ENCODE data around the gene CAMTA2.
A peak's percentile ranks its signal among the peaks of the same experiment; 100 is the strongest.

Gene CAMTA2

GRCh38 chr17:5032865-5033264 lies 45.4 kb upstream of the CAMTA2 start:
- TF ChIP-seq POLR2AphosphoS5 (IDR thresholded peaks at IDR 0.05; ENCODE audit: low read depth, low read length) = no peak
- no peak for TF ChIP-seq TAF1 (IDR thresholded peaks at IDR 0.05; ENCODE audit: borderline replicate concordance, insufficient read depth, low read length)
- no peak for TF ChIP-seq REST (IDR thresholded peaks at IDR 0.05; ENCODE audit: insufficient read depth in 1 of 2, low read depth in 2 of 2, low read length in 2 of 2)
- TF ChIP-seq FOXP2 (optimal IDR thresholded peaks at IDR 0.05; ENCODE audit: borderline replicate concordance, extremely low read depth, extremely low read length, insufficient read depth) = no peak
- TF ChIP-seq SIN3A (IDR thresholded peaks at IDR 0.05; ENCODE audit: borderline replicate concordance, insufficient read depth, low read length) = no peak

- no peak for TF ChIP-seq FOXP2 (optimal IDR thresholded peaks at IDR 0.05; ENCODE audit: borderline replicate concordance, extremely low read depth, extremely low read length, insufficient read depth)
- 0 out of 2 replicates have a peak, but pooled peaks have one; percentile 21 for TF ChIP-seq POLR2AphosphoS5 (IDR thresholded peaks at IDR 0.05; ENCODE audit: low read depth, low read length)
Measured at GRCh38 chr17:5031365-5032082, 44.0 kb upstream of the CAMTA2 start.

- TF ChIP-seq POLR2AphosphoS5 (IDR thresholded peaks at IDR 0.05; ENCODE audit: low read depth, low read length) = no peak
- no peak for TF ChIP-seq SIN3A (IDR thresholded peaks at IDR 0.05; ENCODE audit: borderline replicate concordance, insufficient read depth, low read length)
- no peak for TF ChIP-seq REST (IDR thresholded peaks at IDR 0.05; ENCODE audit: insufficient read depth in 1 of 2, low read depth in 2 of 2, low read length in 2 of 2)
- no peak for TF ChIP-seq FOXP2 (optimal IDR thresholded peaks at IDR 0.05; ENCODE audit: borderline replicate concordance, extremely low read depth, extremely low read length, insufficient read depth)
- no peak for TF ChIP-seq TAF1 (IDR thresholded peaks at IDR 0.05; ENCODE audit: borderline replicate concordance, insufficient read depth, low read length)
Measured at GRCh38 chr17:5027916-5028315, 40.4 kb upstream of the CAMTA2 start.

GRCh38 chr17:5027299-5027698 lies 39.8 kb upstream of the CAMTA2 start:
- no peak for TF ChIP-seq REST (IDR thresholded peaks at IDR 0.05; ENCODE audit: insufficient read depth in 1 of 2, low read depth in 2 of 2, low read length in 2 of 2)
- no peak for TF ChIP-seq TAF1 (IDR thresholded peaks at IDR 0.05; ENCODE audit: borderline replicate concordance, insufficient read depth, low read length)
- TF ChIP-seq POLR2AphosphoS5 (IDR thresholded peaks at IDR 0.05; ENCODE audit: low read depth, low read length) = no peak
- no peak for TF ChIP-seq SIN3A (IDR thresholded peaks at IDR 0.05; ENCODE audit: borderline replicate concordance, insufficient read depth, low read length)
- no peak for TF ChIP-seq FOXP2 (optimal IDR thresholded peaks at IDR 0.05; ENCODE audit: borderline replicate concordance, extremely low read depth, extremely low read length, insufficient read depth)

- TF ChIP-seq SIN3A (IDR thresholded peaks at IDR 0.05; ENCODE audit: borderline replicate concordance, insufficient read depth, low read length) (no peak), TAF1 (IDR thresholded peaks at IDR 0.05; ENCODE audit: borderline replicate concordance, insufficient read depth, low read length) (no peak), FOXP2 (optimal IDR thresholded peaks at IDR 0.05; ENCODE audit: borderline replicate concordance, extremely low read depth, extremely low read length, insufficient read depth) (no peak), POLR2AphosphoS5 (IDR thresholded peaks at IDR 0.05; ENCODE audit: low read depth, low read length) (no peak), REST (IDR thresholded peaks at IDR 0.05; ENCODE audit: insufficient read depth in 1 of 2, low read depth in 2 of 2, low read length in 2 of 2) (no peak)
Measured at GRCh38 chr17:5024604-5025003, 37.1 kb upstream of the CAMTA2 start.
